GM21576 (cell line): ENCODE data around the gene TXLNG.

ENCODE experiments used
- ATAC-seq: cut with Tn5 transposase; IDR thresholded peaks from one replicate; pipeline ENCODE4 v1.9.1; 2021; ENCODE audit warnings: mild to moderate bottlenecking, moderate library complexity; ENCODE audit not compliant: unreplicated experiment

The TXLNG gene

GRCh38 chrX:16838202-16839066, 52.2 kb downstream of the TXLNG start:
- ATAC-seq, result no peak

- ATAC-seq, result no peak
Measured at GRCh38 chrX:16839219-16839851, 53.1 kb downstream of the TXLNG start.

- no peak for ATAC-seq
Measured at GRCh38 chrX:16839852-16840460, 53.7 kb downstream of the TXLNG start.

- no peak for ATAC-seq
Measured at GRCh38 chrX:16842684-16843083, 56.4 kb downstream of the TXLNG start.

- ATAC-seq, result no peak
Measured at GRCh38 chrX:16843208-16843909, 57.1 kb downstream of the TXLNG start.

DNA sequence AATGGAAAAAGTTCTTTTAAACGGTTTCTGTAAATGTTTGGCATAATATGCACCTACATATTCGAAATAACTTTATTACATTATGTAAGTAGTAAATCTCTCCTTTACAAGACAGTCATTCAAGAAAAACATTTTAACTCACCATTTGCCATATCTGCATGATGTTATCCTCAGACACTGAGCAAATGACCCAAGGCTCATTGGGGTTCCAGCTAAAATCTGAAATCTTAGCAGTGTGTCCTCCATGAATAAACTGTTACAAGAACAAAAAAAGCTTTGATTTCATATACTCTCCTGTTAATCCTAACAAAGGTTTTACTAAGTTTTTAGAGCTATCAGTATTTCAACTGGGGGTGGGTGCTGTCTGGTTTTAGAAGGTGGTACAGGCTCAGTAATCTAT, 59.4 kb downstream of the TXLNG start:
- no peak for ATAC-seq

DNA sequence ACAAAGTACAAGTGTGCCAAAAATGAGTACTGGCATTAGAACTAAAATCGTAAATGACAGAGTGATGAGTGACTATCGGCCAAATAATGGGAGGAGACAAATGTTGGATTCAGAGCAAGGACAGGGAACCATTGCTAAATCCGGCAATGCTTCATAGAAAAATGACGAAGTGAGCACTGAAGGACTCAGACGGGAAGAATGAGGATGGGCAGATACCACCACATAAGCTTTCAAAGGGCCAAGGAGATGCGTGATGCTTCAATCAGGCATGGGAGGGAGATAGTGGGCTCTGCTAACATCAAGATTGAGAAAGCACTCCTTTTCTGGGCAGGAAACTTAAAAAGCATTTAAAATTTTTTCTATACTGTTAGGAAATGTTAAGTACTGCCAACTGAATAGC, 62.3 kb downstream of the TXLNG start:
- ATAC-seq, result no peak

GRCh38 chrX:16851421-16851820, 65.2 kb downstream of the TXLNG start:
- ATAC-seq, result no peak

DNA sequence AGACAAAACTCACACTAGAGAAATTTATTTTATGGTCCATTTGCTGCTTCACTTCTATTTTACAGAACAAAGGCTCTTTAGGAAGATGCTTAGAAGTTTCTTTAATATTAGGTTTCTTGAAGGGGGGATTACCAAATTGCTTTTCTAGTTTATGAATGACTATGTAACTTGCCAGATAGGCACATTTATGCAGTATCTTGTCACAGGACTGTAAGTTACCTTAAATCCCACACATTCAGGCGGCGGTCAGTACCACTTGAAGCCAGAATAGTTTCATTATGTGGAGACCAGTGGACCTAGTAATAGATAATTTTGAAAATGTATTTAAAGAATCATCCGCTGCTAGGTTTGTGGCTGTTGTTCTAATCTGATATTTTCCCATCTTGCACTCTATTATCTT, 65.6 kb downstream of the TXLNG start:
- no peak for ATAC-seq

GRCh38 chrX:16852617-16853179, 66.4 kb downstream of the TXLNG start:
- ATAC-seq, result no peak

DNA sequence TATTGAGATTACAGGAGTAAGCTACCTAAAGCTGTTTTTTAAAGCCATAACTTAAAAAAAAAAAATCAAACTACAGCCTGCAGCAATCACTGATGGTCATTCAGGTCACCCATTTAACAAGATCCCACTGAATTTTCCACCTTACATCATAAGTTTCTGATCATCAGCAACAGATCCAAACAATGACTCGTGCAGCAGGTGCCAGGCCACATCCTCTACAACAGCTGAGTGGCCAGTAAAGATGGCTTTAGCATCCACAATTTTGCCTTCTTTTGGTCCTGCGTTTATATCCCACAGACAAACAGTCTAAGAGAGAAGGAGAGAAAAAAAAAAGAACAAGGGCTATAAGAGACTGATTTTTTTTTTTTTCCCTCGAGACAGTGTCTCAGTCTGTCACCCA, 67.3 kb downstream of the TXLNG start:
- ATAC-seq, result no peak

DNA sequence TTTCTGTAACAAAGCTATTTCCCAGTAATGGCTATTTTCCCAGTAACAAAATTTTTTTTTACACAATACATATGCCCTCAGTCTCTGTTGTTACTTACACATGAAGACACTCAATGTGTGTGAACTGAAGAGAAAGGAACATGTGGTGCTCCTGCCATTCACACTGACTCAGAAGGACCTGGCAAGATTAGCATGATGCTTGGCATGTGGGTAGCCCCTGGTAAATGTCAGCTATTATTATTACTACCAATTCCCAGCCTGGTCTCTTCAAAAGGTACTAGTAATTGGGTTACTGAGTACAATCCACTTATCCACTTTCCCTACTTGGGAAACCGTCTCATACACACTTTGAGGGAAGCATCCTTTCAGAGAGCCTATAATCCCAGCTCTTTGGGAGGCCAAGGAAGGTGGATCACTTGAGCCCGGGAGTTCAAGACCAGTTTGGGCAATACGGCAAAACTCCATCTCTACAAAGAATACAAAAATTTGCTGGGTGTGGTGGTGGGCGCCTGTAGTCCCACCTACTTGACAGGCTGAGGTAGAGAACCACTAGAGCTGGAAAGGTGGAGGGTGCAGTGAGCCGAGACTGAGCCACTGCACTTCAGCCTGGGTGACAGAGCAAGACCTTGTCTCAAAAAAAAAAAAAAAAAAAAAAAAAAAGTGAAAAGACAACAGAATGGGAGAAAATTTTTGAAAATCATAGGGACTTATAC, 69.3 kb downstream of the TXLNG start:
- ATAC-seq, result no peak

- ATAC-seq, result peak; percentile 59
Measured at GRCh38 chrX:16856076-16856404, 69.8 kb downstream of the TXLNG start.

DNA sequence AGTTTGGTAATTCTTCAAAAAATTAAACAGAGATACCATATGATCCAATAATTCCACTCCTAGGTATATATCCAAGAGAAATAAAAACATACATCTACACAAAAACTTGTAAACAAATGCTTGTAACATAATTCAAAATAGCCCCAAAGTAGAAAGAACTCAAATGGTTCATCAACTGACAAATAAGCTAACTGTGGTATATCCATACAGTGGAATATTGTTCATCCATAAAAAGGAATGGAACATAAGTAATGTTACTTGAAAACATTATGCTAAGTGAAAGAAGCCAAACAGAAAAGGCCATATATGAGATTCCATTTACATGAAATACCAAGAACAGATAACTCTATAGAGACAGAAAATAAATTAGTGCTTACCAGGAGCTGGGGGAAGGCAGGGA, 70.5 kb downstream of the TXLNG start:
- no peak for ATAC-seq

DNA sequence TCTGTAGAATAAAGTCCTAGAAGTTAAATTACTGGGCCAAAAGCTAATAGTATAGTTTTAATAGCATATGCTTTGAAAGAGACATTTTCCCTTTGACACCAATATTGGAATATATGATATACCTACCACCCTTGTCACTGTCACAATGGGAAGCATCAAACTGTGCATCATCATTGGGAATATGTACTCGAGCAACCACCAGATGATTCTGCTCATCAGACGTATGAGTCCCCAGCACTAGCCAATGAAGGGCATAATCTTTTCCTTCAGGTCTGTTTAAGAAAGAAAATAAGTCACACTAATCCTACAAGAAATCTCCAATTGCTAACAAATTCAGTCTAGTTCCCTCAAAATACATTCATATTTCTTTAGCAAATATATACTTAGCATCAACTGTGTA, 76.6 kb downstream of the TXLNG start:
- ATAC-seq, result no peak

DNA sequence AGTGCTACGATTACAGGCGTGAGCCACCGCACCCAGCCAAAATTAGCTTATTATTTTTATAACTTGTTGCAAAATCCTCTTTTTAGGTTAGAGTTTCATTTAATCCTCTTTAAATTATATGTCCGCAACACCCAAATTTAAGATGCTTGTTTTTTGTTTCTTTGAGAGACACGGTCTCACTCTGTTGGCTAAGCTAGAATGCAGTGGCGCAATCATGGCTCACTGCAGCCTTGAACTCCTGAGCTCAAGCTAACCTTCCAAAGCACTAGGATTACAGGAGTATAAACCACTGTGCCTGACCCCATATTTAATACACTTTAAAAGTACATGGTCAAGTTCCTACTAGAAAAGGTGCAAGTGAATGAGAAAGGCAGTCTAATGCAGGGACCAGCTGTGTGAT, 81.7 kb downstream of the TXLNG start:
- no peak for ATAC-seq

GRCh38 chrX:16868920-16869319, 82.7 kb downstream of the TXLNG start:
- ATAC-seq, result no peak

DNA sequence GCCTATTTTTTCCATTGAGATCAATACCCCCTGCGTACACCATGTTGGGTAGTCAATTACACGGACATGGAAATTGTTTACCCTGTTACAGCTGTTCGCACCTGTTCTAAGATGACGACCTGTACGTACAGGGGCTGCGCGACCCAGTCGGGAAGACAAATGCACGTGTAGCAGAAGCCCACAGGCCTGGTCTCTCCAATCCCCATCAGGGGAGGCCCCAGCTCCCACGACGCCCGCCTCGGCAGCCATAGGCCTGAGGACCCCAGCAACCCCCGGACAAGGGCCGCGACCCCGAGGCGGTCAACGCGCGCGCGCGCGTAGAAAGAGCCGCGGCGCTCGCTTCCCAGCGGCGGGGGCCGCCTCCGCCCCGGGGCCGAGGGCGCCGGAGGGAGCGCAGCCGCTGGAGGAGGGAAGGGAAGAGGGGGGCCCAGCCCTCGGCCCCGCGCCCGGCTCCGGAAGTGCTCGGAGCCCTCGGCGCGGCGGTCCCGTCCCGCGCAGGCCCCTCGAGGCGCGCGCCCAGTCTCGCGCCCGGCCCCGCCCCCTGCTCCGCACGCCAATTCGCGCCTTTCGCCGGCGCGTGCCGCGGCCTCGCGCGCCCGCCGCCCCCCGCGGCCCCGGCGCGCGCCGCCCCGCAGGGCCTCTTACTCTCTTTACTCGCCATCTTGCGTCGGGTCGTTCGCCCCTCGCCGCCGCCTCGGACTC, 83.3 kb downstream of the TXLNG start:
- peak; percentile 44 for ATAC-seq

- peak; percentile 83 for ATAC-seq
Measured at GRCh38 chrX:16870095-16870861, 84.0 kb downstream of the TXLNG start, which contains the start of gene RBBP7. Gene RBBP7, minus strand, starts transcription at chrX:16870362. Its CDS starts 309 bp downstream, at chrX:16870053.
